GM23338 (cell line): ENCODE measurements around the gene TRAM2.

Experiments
- CTCF ChIP-seq, 2 experiments: fragments of 200-600 bp in 1 of 2; sonication (generic) in 1 of 2; conservative IDR thresholded peaks; 2 replicates each; pipeline versions ENCODE4 v1.5.1 to v1.6.1; 2016 to 2017; ENCODE audit warnings: antibody characterized with exemption in 2 of 2, low read depth in 2 of 2, mild to moderate bottlenecking in 2 of 2, moderate library complexity in 1 of 2
- EZH2 ChIP-seq: fragments of 200-600 bp; sonication (generic); IDR thresholded peaks from one replicate; pipeline ENCODE4 v1.8.0; 2017; ENCODE audit warnings: antibody characterized with exemption, mild to moderate bottlenecking, low read depth; ENCODE audit not compliant: unreplicated experiment
- POLR2AphosphoS5 ChIP-seq: IDR thresholded peaks from 2 replicates; pipeline ENCODE4 v1.6.1; 2016; ENCODE audit warnings: antibody characterized with exemption, low read depth

DNA sequence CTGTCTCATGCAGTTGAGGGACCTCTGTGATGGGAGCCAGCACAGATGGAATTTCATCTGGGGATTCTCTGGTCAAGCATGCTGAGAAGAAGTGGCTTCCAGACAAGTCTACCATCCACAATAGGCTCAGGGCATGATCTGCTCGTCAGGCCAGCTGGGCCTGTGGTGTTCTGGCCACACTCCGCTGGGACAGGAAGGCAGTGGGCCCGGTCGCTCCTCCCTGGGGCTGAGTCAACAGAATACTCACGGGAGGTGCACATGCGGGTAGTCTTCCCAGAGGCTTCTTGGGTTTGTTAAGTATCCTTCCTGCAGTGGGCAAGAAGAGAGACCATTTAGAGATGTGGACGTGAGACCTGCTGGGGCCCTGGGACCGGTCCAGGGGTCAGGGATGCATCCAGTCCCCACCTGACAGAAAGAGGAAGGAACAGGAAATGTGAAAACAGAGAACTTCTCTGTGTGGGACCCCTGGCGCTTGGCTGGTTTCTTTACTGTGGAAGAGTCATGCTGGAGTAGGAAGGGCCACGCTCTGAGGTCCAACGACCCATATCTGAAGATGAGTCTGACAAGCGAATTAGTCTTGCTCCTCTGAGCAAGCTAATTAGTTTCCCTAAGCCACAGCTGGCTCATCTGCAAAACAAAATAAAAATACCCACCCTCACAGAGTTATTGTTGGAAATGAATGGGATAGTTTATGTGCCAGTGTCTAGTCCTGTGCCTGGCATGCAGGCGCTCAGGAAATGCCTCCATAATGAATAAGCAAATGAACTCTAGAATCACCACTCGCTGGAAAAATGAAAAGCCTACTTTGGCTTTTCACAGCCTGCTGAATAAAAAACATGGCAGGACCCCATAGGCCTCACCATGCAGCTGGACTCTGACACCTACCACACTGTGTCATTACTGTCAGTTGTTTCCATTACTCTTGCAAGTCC lies 67.3 kb downstream of the TRAM2 start:
- TF ChIP-seq CTCF (conservative IDR thresholded peaks at IDR 0.05; ENCODE audit: low read depth in 2 of 2), result no peak
- no peak for TF ChIP-seq POLR2AphosphoS5
- no peak for TF ChIP-seq EZH2
